ENCODE data around the gene SPATA9. TPM values are rescaled to one million over a fixed set of nuclear protein-coding genes. Genes with fewer than 3 reads are reported as not detected.

The SPATA9 gene
- total and polyA plus RNA-seq, 12 donors, result 0.13 to 0.59 TPM; not detected in 10

DNA sequence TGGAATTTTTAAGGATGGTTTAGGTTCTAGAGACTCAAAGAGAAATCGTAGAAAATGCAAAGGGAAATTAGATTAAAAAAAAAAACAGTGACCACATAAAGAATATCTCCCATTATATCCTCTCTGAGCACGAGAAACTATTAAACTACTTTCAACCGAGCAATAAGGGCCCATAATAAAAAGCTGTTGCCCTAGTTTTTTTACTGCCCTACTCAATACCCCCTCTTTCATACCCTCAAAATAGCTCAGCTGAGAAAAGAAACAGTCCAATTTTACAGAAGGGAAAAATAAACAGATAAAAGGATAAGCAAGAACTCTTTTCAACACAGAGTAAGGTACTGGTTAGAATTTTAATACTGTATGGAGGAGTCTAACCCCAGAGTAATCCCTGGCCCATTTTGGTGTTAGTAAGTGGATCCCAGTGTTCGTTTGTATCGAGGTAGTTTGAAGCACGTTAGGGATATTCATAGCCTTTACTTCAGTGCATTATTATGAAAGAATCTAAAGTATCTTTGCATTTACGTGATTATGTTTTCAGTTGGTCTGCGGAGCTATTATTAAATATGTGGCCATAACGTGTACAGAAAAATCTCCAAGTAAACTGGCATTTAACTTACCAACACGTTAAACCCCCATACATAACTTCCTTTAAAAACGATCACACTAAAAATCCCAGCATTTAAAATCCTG is 47.4 kb upstream of the SPATA9 start:
- Histone ChIP-seq H3K27me3 (peaks cover 0 to 9% (median 0%) of the 10 kb centered on the region in 7 donors), H3K27ac (peak overlapping the region; percentile 79 to 98 (median 93)), H3K4me3 (peak overlapping the region; percentile 56 to 84 (median 78)), H3K9me3 (no peaks in the 10 kb centered on the region), H3K36me3 (no peaks in the 10 kb centered on the region), H3K4me1 (peaks cover 0 to 69% (median 47%) of the 10 kb centered on the region in 9 donors)
- DNase-seq (no peak), ATAC-seq (no peak)
- intact Hi-C loops (cut with DNase I), result loop anchor here in 9 of 10 donors (2.0 to 10.0 kb wide), 7 partner anchors 42 to 117 kb away; partner anchors contain the start of gene RFESD (in 3 of the 9)
- WGBS, 2 donors, result 28 to 32% methylated on average over 11 of the region's 11 CpGs
- no peak for TF ChIP-seq CTCF (IDR thresholded peaks at IDR 0.05)

DNA sequence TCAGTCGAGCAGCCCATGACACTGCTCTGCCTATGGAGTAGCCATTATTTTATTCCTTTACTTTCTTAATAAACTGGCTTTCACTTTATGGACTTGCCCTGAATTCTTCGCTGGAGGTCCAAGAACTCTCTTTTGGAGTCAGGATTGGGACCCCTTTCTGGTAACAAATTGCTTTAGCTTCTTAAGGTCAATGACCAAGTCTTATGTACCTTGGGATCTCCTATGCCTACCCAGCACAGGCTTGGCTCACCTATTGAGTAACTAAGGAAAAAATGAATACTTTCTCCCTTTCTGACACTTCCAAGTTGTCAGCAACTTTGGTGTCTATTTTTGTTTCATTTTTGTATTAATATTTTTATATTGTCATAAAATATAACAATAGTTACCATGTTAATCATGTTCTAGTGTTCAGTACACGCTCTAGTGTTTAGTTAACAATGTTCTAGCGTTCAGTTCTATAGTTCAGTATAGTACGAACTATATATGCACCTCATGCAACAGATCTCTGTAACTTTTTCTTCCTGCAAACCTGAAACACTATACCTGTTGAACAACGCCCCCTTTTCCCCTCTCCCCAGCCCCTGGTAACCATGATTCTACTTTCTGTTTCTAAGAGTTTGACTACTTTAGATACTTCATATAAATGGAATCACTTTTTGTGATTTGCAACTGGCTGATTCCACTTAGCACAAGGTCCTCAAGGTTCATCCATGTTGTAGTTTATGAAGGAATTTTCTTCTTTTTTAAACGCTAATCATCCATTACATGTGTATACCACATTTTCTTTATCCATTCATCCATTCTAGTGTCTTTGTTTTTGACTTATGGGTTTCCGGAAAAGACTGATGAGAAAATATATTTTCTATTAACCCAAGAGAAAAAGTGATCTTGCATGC is 46.6 kb upstream of the SPATA9 start:
- ATAC-seq, result no peak
- H3K4me3 ChIP-seq, result peak overlapping the region in 1 of 10 donors; percentile 80
- H3K36me3 ChIP-seq, result no peaks in the 10 kb centered on the region
- WGBS, 2 donors, result 93 to 95% methylated on average over 8 of the region's 8 CpGs
- peaks cover 0 to 9% (median 0%) of the 10 kb centered on the region in 7 donors for H3K27me3 ChIP-seq
- peak overlapping the region in 8 of 10 donors; percentile 2 to 97 (median 93) for H3K27ac ChIP-seq
- DNase-seq, result no peak
- intact Hi-C loops (cut with DNase I), result loop anchor here (2.0 to 10.0 kb wide), 7 partner anchors 43 to 118 kb away; partner anchors contain the start of gene RFESD (in 3 of the 10)
- no peaks in the 10 kb centered on the region for H3K9me3 ChIP-seq
- no peak for TF ChIP-seq CTCF (IDR thresholded peaks at IDR 0.05)
- peaks cover 0 to 63% (median 45%) of the 10 kb centered on the region in 9 donors for H3K4me1 ChIP-seq

- DNase-seq, result no peak
- Histone ChIP-seq H3K4me1 (peaks cover 0 to 62% (median 46%) of the 10 kb centered on the region in 9 donors), H3K36me3 (no peaks in the 10 kb centered on the region), H3K27ac (peak overlapping the region in 6 of 10 donors; percentile 5 to 95 (median 30)), H3K4me3 (no peak overlapping the region), H3K9me3 (no peaks in the 10 kb centered on the region), H3K27me3 (peaks cover 0 to 9% (median 0%) of the 10 kb centered on the region in 7 donors)
- WGBS, 2 donors, result 71 to 73% methylated on average over 3 of the region's 3 CpGs
- no peak for TF ChIP-seq CTCF (IDR thresholded peaks at IDR 0.05)
- intact Hi-C loops (cut with DNase I), result loop anchor here in 1 of 10 donors (10.0 kb wide), 1 partner anchor 64 kb away; no protein-coding TSS in a partner anchor
- no peak for ATAC-seq
Measured at GRCh38 chr5:95728494-95729114, 45.8 kb upstream of the SPATA9 start.
